ENCODE data around the gene LY6G6D. TPM values are rescaled to one million over a fixed set of nuclear protein-coding genes. Genes with fewer than 3 reads are reported as not detected.

LY6G6D gene
- total and polyA plus RNA-seq, 2 of the 13 experiments (the other 11 are each of a cell fraction or from before 2014, with no cell fraction given) = not detected

- TF ChIP-seq RERE (CRISPR knock-in tag; IDR thresholded peaks at IDR 0.05; ENCODE audit: low read depth) (peak; percentile 15), ZNF713 (CRISPR knock-in tag; IDR thresholded peaks at IDR 0.05) (no peak; the same call in 1 of the 2 replicates), ZBTB7B (CRISPR knock-in tag; IDR thresholded peaks at IDR 0.05) (peak; percentile 83), ZNF549 (CRISPR knock-in tag; IDR thresholded peaks at IDR 0.05) (no peak), NR2F1 (CRISPR knock-in tag; IDR thresholded peaks at IDR 0.05) (0 out of 4 replicates have a peak, but pooled peaks of 1 of the 2 experiments have one; percentile 14), FOXM1 (CRISPR knock-in tag; IDR thresholded peaks at IDR 0.05) (peak; percentile 67; the same call in 1 of the 2 replicates), TSC22D2 (CRISPR knock-in tag; IDR thresholded peaks at IDR 0.05; ENCODE audit: borderline replicate concordance) (no peak), JUND (CRISPR knock-in tag; IDR thresholded peaks at IDR 0.05) (no peak), TBX2 (CRISPR knock-in tag; IDR thresholded peaks at IDR 0.05; ENCODE audit: borderline replicate concordance) (peak; percentile 96), ELF3 (CRISPR knock-in tag; IDR thresholded peaks at IDR 0.05) (peak; percentile 47), ZNF550 (CRISPR knock-in tag; IDR thresholded peaks at IDR 0.05; ENCODE audit: borderline replicate concordance) (0 out of 2 replicates have a peak, but pooled peaks have one; percentile 66), KDM1A (CRISPR knock-in tag; IDR thresholded peaks at IDR 0.05) (no peak), REL (CRISPR knock-in tag; conservative IDR thresholded peaks at IDR 0.05) (peak; percentile 100), POLR2A (IDR thresholded peaks at IDR 0.05; ENCODE audit: insufficient read depth in 1 of 2, low read depth in 2 of 2, low read length in 2 of 2) (peak in 1 of 2 experiments; percentile 45; a peak in 2 of 4 replicates), SALL1 (CRISPR knock-in tag; IDR thresholded peaks at IDR 0.05) (peak; percentile 97), GPN1 (CRISPR knock-in tag; IDR thresholded peaks at IDR 0.05; ENCODE audit: borderline replicate concordance) (peak; percentile 73; the same call in 1 of the 2 replicates), ZNF44 (CRISPR knock-in tag; IDR thresholded peaks at IDR 0.05) (peak; percentile 90), U2AF1 (optimal IDR thresholded peaks at IDR 0.05; ENCODE audit: low read depth, low read length) (no peak)
- TF ChIP-seq, protein P1, sequence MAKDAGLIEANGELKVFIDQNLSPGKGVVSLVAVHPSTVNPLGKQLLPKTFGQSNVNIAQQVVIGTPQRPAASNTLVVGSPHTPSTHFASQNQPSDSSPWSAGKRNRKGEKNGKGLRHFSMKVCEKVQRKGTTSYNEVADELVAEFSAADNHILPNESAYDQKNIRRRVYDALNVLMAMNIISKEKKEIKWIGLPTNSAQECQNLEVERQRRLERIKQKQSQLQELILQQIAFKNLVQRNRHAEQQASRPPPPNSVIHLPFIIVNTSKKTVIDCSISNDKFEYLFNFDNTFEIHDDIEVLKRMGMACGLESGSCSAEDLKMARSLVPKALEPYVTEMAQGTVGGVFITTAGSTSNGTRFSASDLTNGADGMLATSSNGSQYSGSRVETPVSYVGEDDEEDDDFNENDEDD (CRISPR knock-in tag; IDR thresholded peaks at IDR 0.05; ENCODE audit: borderline replicate concordance) = peak; percentile 100
These were observed 24.7 kb downstream of the LY6G6D start, which contains the start of gene MSH5 (continued) for GRCh38 chr6:31739639-31740396.

All from HepG2 (cell line).